GM23338 (cell line): ENCODE data around the gene SAC3D1. TPM values are rescaled to one million over a fixed set of nuclear protein-coding genes. Genes with fewer than 3 reads are reported as not detected.
A peak's percentile ranks its signal among the peaks of the same experiment; 100 is the strongest.

Source experiments
- ATAC-seq: fragments of 200-7000 bp; cut with Tn5 transposase; 3 replicates; pipeline ENCODE4 v1.9.1; 2020
- DNase-seq: peaks from one replicate; pipeline ENCODE4 v3.0.0-alpha.2; 2015; ENCODE audit warnings: low spot score
- H2AFZ ChIP-seq: fragments of 200-600 bp; sonication (generic); 2 replicates; pipeline ENCODE4 v1.8.0; 2016; ENCODE audit warnings: antibody characterized with exemption, mild to moderate bottlenecking, moderate library complexity
- H3F3A ChIP-seq: fragments of 200-600 bp; sonication (generic); replicated peaks from 2 replicates; pipeline ENCODE4 v1.8.0; 2017; ENCODE audit warnings: antibody characterized with exemption, mixed run types, low read depth
- H3K27ac ChIP-seq: fragments of 200-600 bp; sonication (generic); 2 replicates; pipeline ENCODE4 v1.6.1; 2016; ENCODE audit warnings: low read depth
- H3K27me3 ChIP-seq: fragments of 200-600 bp; sonication (generic); 2 replicates; pipeline ENCODE4 v1.8.0; 2016; ENCODE audit warnings: mild to moderate bottlenecking, mixed run types, moderate library complexity; ENCODE audit not compliant: insufficient read depth
- H3K36me3 ChIP-seq: fragments of 200-600 bp; sonication (generic); 2 replicates; pipeline ENCODE4 v1.8.0; 2016; ENCODE audit warnings: mild to moderate bottlenecking; ENCODE audit not compliant: insufficient read depth
- H3K4me1 ChIP-seq: fragments of 200-600 bp; sonication (generic); 2 replicates; pipeline ENCODE4 v1.8.0; 2016; ENCODE audit warnings: mild to moderate bottlenecking, moderate library complexity; ENCODE audit not compliant: insufficient read depth
- H3K4me2 ChIP-seq: fragments of 200-600 bp; sonication (generic); 2 replicates; pipeline ENCODE4 v1.7.1; 2017; ENCODE audit warnings: mixed run types
- H3K4me3 ChIP-seq: fragments of 200-600 bp; sonication (generic); 2 replicates; pipeline ENCODE4 v1.6.1; 2016; ENCODE audit warnings: mixed run types
- H3K79me2 ChIP-seq: fragments of 200-600 bp; sonication (generic); replicated peaks from 2 replicates; pipeline ENCODE4 v1.8.0; 2017; ENCODE audit warnings: mild to moderate bottlenecking; ENCODE audit not compliant: insufficient read depth
- H3K9me2 ChIP-seq: fragments of 200-600 bp; sonication (generic); 2 replicates; pipeline ENCODE4 v1.8.0; 2017; ENCODE audit not compliant: insufficient read depth
- H4K20me1 ChIP-seq: fragments of 200-600 bp; sonication (generic); replicated peaks from 2 replicates; pipeline ENCODE4 v1.8.0; 2017; ENCODE audit warnings: mild to moderate bottlenecking; ENCODE audit not compliant: insufficient read depth
- H3K27ac Mint-ChIP-seq: 2 replicates; pipeline ENCODE4 v1.8.0; 2020; ENCODE audit warnings: inconsistent platforms, mild to moderate bottlenecking, moderate library complexity, mixed read lengths
- H3K27me3 Mint-ChIP-seq: 3 replicates; pipeline ENCODE4 v1.8.0; 2022; ENCODE audit warnings: low read depth, mild to moderate bottlenecking, moderate library complexity, mixed read lengths, inconsistent platforms; ENCODE audit not compliant: insufficient read depth, poor library complexity
- H3K36me3 Mint-ChIP-seq: 3 replicates; pipeline ENCODE4 v1.8.0; 2021; ENCODE audit warnings: low read depth, mild to moderate bottlenecking, inconsistent platforms, moderate library complexity, mixed read lengths
- H3K4me1 Mint-ChIP-seq: 3 replicates; pipeline ENCODE4 v1.8.0; 2020; ENCODE audit warnings: mild to moderate bottlenecking, inconsistent platforms, mixed read lengths
- H3K4me3 Mint-ChIP-seq: 3 replicates; pipeline ENCODE4 v1.8.0; 2021; ENCODE audit warnings: moderate library complexity, mild to moderate bottlenecking, inconsistent platforms, mixed read lengths
- H3K9me3 Mint-ChIP-seq: 3 replicates; pipeline ENCODE4 v1.8.0; 2020; ENCODE audit warnings: moderate library complexity, mild to moderate bottlenecking, inconsistent platforms, mixed read lengths
- CREB1 ChIP-seq: fragments of 250-450 bp; sonication (Bioruptor Pico); IDR thresholded peaks from 2 replicates; pipeline ENCODE4 v1.5.0; 2020; ENCODE audit warnings: low read depth, mild to moderate bottlenecking, moderate library complexity
- ETS1 ChIP-seq: IDR thresholded peaks from 2 replicates; pipeline ENCODE4 v1.6.1; 2016; ENCODE audit warnings: antibody characterized with exemption
- EZH2phosphoT487 ChIP-seq: fragments of 200-600 bp; sonication (generic); IDR thresholded peaks from one replicate; pipeline ENCODE4 v1.8.1; 2018; ENCODE audit warnings: antibody characterized with exemption; ENCODE audit not compliant: unreplicated experiment
- POLR2AphosphoS5 ChIP-seq: IDR thresholded peaks from 2 replicates; pipeline ENCODE4 v1.6.1; 2016; ENCODE audit warnings: antibody characterized with exemption, low read depth
- REST ChIP-seq: IDR thresholded peaks from one replicate; pipeline ENCODE4 v1.6.1; 2018; ENCODE audit warnings: antibody characterized with exemption; ENCODE audit not compliant: unreplicated experiment
- STAT1 ChIP-seq: IDR thresholded peaks from one replicate; pipeline ENCODE4 v1.6.1; 2016; ENCODE audit warnings: antibody characterized with exemption; ENCODE audit not compliant: unreplicated experiment
- ZNF114 ChIP-seq: fragments of 250-450 bp; sonication (Bioruptor Pico); IDR thresholded peaks from 2 replicates; pipeline ENCODE4 v1.5.0; 2020; ENCODE audit warnings: mild to moderate bottlenecking, moderate library complexity
- ZNF331 ChIP-seq: fragments of 250-450 bp; sonication (Bioruptor Pico); IDR thresholded peaks from 2 replicates; pipeline ENCODE4 v1.5.0; 2020; ENCODE audit warnings: low read depth, mild to moderate bottlenecking, moderate library complexity
- polyA plus RNA-seq: library from polyadenylated mRNA; unstranded; fragments of >200 nt; fragmentation: Nextera tagmentation; extraction: Ambion mirVana; gene quantifications from 2 replicates; pipeline ENCODE4 v1.2.1, GENCODE V29; 2016
- total RNA-seq: library from RNA; depleted of rRNA; stranded (reverse); fragments of >200 nt; shearing (Covaris generic); gene quantifications from 2 replicates; pipeline ENCODE4 v1.2.3, GENCODE V29; 2014

The SAC3D1 gene
- total and polyA plus RNA-seq, 2 experiments from 2014 or later, result 21.6 to 30.3 TPM

GRCh38 chr11:65066315-65066714 lies 25.3 kb downstream of the SAC3D1 start:
- H3K36me3 Mint-ChIP-seq, result no peaks in the 10 kb centered on the region
- no peaks in the 10 kb centered on the region for H3K9me2 ChIP-seq
- H2AFZ ChIP-seq, result peak overlapping the region; percentile 89; the same call in 1 of the 2 replicates
- H3K36me3 ChIP-seq, result no peaks in the 10 kb centered on the region
- no peaks in the 10 kb centered on the region for H3K27me3 ChIP-seq
- peak overlapping the region; percentile 60 for H3K4me3 Mint-ChIP-seq
- H3K27ac ChIP-seq, result no peak overlapping the region; the same call in 1 of the 2 replicates
- ATAC-seq (peak; percentile 25), DNase-seq (no peak)
- no peak overlapping the region for H3K4me3 ChIP-seq
- H3K4me1 ChIP-seq, result peaks cover 13% of the 10 kb centered on the region
- H4K20me1 ChIP-seq, result no peaks in the 10 kb centered on the region
- no peaks in the 10 kb centered on the region for H3K79me2 ChIP-seq
- no peaks in the 10 kb centered on the region for H3K9me3 Mint-ChIP-seq
- H3K4me1 Mint-ChIP-seq, result peaks cover 32% of the 10 kb centered on the region
- H3K27ac Mint-ChIP-seq, result peak overlapping the region; percentile 93
- H3K27me3 Mint-ChIP-seq, result peaks cover 2% of the 10 kb centered on the region
- TF ChIP-seq REST, result no peak
- no peak for TF ChIP-seq ETS1
- TF ChIP-seq EZH2phosphoT487, result no peak
- no peak for TF ChIP-seq ZNF114 (CRISPR knock-in tag)
- TF ChIP-seq STAT1, result no peak
- no peak for TF ChIP-seq ZNF331
- TF ChIP-seq CREB1 (CRISPR knock-in tag), result no peak
- peak overlapping the region; percentile 62; the same call in 1 of the 2 replicates for H3K4me2 ChIP-seq
- H3F3A ChIP-seq, result no peaks in the 10 kb centered on the region

- H4K20me1 ChIP-seq, result no peaks in the 10 kb centered on the region
- H3K27ac Mint-ChIP-seq, result peak overlapping the region; percentile 93
- ATAC-seq (peak; percentile 85), DNase-seq (peak; percentile 77)
- H3K9me2 ChIP-seq, result no peaks in the 10 kb centered on the region
- H3K36me3 ChIP-seq, result no peaks in the 10 kb centered on the region
- peak overlapping the region; percentile 77; the same call in 1 of the 2 replicates for H3K27ac ChIP-seq
- peak overlapping the region; percentile 60 for H3K4me3 Mint-ChIP-seq
- no peaks in the 10 kb centered on the region for H3F3A ChIP-seq
- H3K4me1 ChIP-seq, result peaks cover 13% of the 10 kb centered on the region
- peaks cover 32% of the 10 kb centered on the region for H3K4me1 Mint-ChIP-seq
- H3K4me2 ChIP-seq, result peak overlapping the region; percentile 62; the same call in 1 of the 2 replicates
- H3K4me3 ChIP-seq, result no peak overlapping the region
- no peaks in the 10 kb centered on the region for H3K36me3 Mint-ChIP-seq
- H2AFZ ChIP-seq, result peak overlapping the region; percentile 89; the same call in 1 of the 2 replicates
- H3K9me3 Mint-ChIP-seq, result no peaks in the 10 kb centered on the region
- H3K27me3 Mint-ChIP-seq, result peaks cover 2% of the 10 kb centered on the region
- peak; percentile 26; the same call in 1 of the 2 replicates for TF ChIP-seq POLR2AphosphoS5
- TF ChIP-seq ZNF331, result no peak
- H3K27me3 ChIP-seq, result no peaks in the 10 kb centered on the region
- H3K79me2 ChIP-seq, result no peaks in the 10 kb centered on the region
These were observed 25.8 kb downstream of the SAC3D1 start for GRCh38 chr11:65066805-65067291.
